C4-2B (cell line): Measurements from ENCODE around the gene BABAM2.
"Not testable (repeated sequence)": the region's sequence is repeated elsewhere in the genome, so short reads cannot be mapped to it uniquely, and the experiment has no call there.

ENCODE experiments used
- H3K27ac ChIP-seq: fragments of 450-650 bp; 2 replicates; pipeline ENCODE4 v1.5.1; 2017
- ZFX ChIP-seq: fragments of 450-650 bp; IDR thresholded peaks from 2 replicates; pipeline ENCODE4 v1.6.1; 2017
- TF ChIP-seq, protein P1 (sequence below): fragments of 450-650 bp; conservative IDR thresholded peaks from 2 replicates; pipeline ENCODE4 v1.5.1; 2017; ENCODE audit warnings: mild to moderate bottlenecking

The BABAM2 gene

DNA sequence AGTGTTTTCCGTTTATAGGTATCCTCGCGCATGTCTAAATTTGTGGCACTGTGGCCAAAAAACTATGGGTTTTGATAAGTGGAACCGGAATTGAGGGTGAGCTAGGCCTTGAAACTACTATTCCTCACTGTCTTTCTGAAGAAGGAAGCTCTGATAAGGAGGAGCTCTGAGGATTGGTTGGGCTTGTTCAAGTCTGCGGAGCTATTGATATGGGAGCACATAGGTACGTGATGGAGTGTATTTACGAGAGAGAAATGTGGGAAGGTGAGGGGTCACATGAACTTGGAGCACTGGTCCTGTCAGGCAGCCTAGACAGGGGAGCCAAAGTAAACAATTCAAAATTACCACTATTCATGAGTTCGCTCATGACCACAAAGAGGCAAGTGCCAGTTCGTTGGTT is 131.4 kb downstream of the BABAM2 start:
- H3K27ac ChIP-seq, result no peak overlapping the region
- no peak for TF ChIP-seq ZFX
- TF ChIP-seq, protein P1, sequence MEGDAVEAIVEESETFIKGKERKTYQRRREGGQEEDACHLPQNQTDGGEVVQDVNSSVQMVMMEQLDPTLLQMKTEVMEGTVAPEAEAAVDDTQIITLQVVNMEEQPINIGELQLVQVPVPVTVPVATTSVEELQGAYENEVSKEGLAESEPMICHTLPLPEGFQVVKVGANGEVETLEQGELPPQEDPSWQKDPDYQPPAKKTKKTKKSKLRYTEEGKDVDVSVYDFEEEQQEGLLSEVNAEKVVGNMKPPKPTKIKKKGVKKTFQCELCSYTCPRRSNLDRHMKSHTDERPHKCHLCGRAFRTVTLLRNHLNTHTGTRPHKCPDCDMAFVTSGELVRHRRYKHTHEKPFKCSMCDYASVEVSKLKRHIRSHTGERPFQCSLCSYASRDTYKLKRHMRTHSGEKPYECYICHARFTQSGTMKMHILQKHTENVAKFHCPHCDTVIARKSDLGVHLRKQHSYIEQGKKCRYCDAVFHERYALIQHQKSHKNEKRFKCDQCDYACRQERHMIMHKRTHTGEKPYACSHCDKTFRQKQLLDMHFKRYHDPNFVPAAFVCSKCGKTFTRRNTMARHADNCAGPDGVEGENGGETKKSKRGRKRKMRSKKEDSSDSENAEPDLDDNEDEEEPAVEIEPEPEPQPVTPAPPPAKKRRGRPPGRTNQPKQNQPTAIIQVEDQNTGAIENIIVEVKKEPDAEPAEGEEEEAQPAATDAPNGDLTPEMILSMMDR, result no peak

DNA sequence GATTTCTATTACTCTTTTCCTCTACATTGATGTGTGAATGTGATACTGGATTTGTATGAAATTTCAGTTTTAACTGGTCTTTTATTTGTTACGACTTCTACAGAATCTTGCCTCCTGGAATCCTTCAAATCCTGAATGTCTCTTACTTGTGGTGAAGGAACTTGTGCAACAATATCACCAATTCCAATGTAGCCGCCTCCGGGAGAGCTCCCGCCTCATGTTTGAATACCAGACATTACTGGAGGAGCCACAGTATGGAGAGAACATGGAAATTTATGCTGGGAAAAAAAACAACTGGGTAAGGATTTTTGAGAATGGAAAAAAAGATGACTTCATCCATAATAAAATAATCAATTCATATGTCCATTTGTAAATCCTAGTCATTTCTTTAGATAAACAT is 134.6 kb downstream of the BABAM2 start:
- TF ChIP-seq ZFX, result no peak
- TF ChIP-seq, protein P1, result no peak
- H3K27ac ChIP-seq, result no peak overlapping the region

DNA sequence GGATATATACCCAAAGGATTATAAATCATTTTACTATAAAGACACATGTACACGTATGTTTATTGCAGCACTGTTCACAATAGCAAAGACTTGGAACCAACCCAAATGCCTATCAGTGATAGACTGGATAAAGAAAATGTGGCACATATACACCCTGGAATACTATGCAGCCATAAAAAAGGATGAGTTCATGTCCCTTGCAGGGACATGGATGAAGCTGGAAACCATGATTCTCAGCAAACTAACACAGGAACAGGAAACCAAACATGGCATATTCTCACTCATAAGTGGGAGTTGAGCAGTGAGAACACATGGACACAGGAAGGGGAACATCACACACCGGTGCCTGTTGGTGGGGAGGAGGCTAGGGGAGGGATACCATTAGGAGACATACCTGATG is 135.7 kb downstream of the BABAM2 start:
- not testable (repeated sequence) for H3K27ac ChIP-seq

DNA sequence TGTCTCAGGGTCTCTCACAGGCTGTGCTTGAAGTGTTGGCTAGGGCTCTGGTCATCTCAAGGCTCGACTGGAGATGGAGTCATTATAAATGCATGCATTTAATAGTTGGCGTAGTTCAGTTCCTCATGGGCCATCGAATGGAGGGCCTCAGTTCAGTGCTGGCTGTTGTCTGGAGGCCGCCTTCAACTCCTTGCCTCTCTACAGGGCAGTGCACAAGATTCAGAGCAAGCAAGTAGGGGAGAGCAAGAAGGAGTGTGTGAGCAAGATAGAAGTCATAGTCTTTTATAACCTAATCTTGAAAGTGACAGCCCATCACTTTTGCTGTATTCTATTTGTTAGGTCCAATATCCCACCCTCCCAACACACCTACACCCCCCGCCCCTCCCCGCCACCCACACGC is 137.5 kb downstream of the BABAM2 start:
- no peak overlapping the region for H3K27ac ChIP-seq
- no peak for TF ChIP-seq ZFX
- TF ChIP-seq, protein P1, result no peak

DNA sequence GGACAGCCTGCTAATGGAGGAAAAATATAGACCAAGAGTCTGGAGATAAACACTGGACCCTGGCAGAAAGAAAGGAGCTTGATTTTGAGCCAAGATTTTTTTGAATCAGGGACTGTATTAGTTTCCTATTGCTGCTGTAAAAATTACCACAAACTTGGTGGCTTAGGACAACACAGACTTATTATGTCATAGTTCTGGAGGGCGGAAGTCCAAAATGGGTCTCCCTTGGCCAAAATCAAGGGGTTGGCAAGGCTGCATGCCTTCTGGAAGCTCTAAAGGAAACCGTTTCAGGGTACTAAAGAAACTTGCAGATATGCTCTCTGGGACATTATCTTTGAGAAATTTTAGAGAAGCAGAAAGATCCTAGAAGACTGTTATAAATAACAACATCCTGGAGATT is 140.1 kb downstream of the BABAM2 start:
- H3K27ac ChIP-seq, result no peak overlapping the region
- no peak for TF ChIP-seq ZFX
- TF ChIP-seq, protein P1, result no peak

DNA sequence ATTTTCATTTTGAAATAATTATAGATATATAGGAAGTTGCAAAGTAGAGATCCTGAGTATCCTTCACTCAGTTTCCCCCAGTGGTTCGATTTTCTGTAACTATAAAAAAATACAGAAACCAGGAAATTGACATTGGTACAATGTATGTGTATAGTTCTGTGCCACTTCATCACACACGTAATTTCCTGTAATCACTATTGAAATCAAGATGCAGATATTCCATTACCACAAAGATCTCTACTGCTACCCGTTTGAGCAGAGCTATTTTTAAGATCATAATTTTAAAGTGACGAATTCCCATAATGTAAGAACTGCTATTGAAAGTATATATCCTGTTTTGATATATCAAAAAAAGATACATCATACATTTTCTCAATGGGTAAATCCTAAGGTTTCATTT is 142.3 kb downstream of the BABAM2 start:
- TF ChIP-seq, protein P1, result no peak
- TF ChIP-seq ZFX, result no peak
- no peak overlapping the region for H3K27ac ChIP-seq

DNA sequence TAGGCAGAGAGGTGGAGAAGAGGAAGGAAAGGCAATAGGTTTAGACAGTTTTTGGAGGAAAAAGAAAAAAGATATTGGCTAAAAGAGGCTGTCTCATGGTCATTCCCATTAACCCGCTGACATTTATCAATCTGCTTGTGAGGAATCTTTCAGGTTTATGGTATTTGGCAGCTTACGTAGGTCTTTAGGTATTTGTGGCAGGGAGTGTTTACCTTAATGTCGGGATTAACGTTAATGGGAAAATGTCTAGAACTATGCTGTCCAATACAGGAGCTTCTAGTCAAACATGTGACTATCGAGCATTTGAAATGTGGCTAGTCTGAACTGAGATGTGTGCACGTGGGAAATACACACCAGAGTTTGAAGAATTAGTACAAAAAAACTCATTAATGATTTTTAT is 144.2 kb downstream of the BABAM2 start:
- TF ChIP-seq ZFX, result no peak
- TF ChIP-seq, protein P1, result no peak
- H3K27ac ChIP-seq, result no peak overlapping the region

DNA sequence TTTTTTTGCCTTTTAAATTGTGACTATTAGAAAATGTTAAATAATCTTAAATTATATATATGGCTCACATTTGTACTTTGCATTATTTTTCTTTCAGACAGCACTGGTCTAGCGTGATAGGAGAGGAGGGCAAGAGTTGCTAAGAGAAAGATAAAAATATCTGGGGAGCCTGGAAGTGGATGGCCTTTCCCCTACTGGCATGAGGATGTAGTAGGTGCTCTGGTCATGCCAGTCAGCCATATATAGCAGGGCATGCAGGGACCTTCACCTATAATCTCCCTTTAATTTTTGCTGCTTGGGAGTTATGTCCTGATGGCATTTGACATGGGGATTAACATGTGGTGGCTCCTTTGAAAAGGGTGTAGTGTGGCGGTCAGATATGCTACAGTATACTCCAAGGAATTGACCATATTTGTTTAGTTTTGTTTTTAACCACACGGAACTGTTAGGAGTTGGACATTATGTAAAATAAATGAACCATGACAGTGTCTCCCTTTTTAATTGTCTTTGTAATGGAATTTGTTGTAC is 144.7 kb downstream of the BABAM2 start:
- H3K27ac ChIP-seq, result no peak overlapping the region
- TF ChIP-seq, protein P1, result no peak
- TF ChIP-seq ZFX, result no peak
